Neuronal stem cell (in vitro differentiated cells): Measurements from ENCODE around the gene GPT2.

ENCODE experiments used
- DNase-seq: peaks from one replicate; pipeline ENCODE4 v3.0.0-alpha.2; 2013; ENCODE audit warnings: low spot score
- H2AFZ ChIP-seq: one replicate; pipeline ENCODE4 v1.6.1; 2013; ENCODE audit warnings: mild to moderate bottlenecking, low read length, inconsistent platforms
- H2AK5ac ChIP-seq: 2 replicates; pipeline ENCODE4 v1.6.1; 2013; ENCODE audit warnings: low read depth, mild to moderate bottlenecking, inconsistent platforms, low read length, moderate library complexity, mixed read lengths
- H2BK120ac ChIP-seq: 2 replicates; pipeline ENCODE4 v1.6.1; 2013; ENCODE audit warnings: low read depth, mild to moderate bottlenecking, inconsistent platforms, low read length, moderate library complexity, mixed read lengths
- H2BK12ac ChIP-seq: one replicate; pipeline ENCODE4 v1.6.1; 2013; ENCODE audit warnings: low read length, inconsistent platforms
- H2BK15ac ChIP-seq: 2 replicates; pipeline ENCODE4 v1.6.1; 2013; ENCODE audit warnings: mild to moderate bottlenecking, low read length, inconsistent platforms, mixed read lengths
- H2BK5ac ChIP-seq: one replicate; pipeline ENCODE4 v1.6.1; 2013; ENCODE audit warnings: inconsistent platforms, mild to moderate bottlenecking, low read length, moderate library complexity
- H3K14ac ChIP-seq: one replicate; pipeline ENCODE4 v1.6.1; 2013; ENCODE audit warnings: low read length, inconsistent platforms
- H3K18ac ChIP-seq: 2 replicates; pipeline ENCODE4 v1.6.1; 2013; ENCODE audit warnings: low read length, inconsistent platforms
- H3K23ac ChIP-seq: 2 replicates; pipeline ENCODE4 v1.6.1; 2013; ENCODE audit warnings: low read depth, mild to moderate bottlenecking, mixed read lengths, low read length, inconsistent platforms; ENCODE audit not compliant: poor library complexity
- H3K27ac ChIP-seq: replicated peaks from 3 replicates; pipeline ENCODE4 v1.5.1; 2013; ENCODE audit warnings: low read length, inconsistent platforms
- H3K27me3 ChIP-seq, 3 experiments: 2 replicates each; pipeline ENCODE4 v1.6.1; 2013; ENCODE audit warnings: low read length in 3 of 3, mild to moderate bottlenecking in 2 of 3, inconsistent platforms in 1 of 3, low read depth in 1 of 3, mixed read lengths in 1 of 3, moderate library complexity in 1 of 3; ENCODE audit not compliant: control insufficient read depth in 3 of 3, insufficient read depth in 3 of 3
- H3K36me3 ChIP-seq, 2 donors: replicated peaks in 1 of 2; 2 replicates each; pipeline ENCODE4 v1.6.1; 2013; ENCODE audit warnings: low read length in 2 of 2; ENCODE audit not compliant: control insufficient read depth in 2 of 2, insufficient read depth in 2 of 2
- H3K4ac ChIP-seq: 2 replicates; pipeline ENCODE4 v1.6.1; 2013; ENCODE audit warnings: inconsistent platforms, mild to moderate bottlenecking, low read length, moderate library complexity
- H3K4me1 ChIP-seq, 2 donors: 1 replicate in 1 of 2; 2 replicates in 1 of 2; pipeline ENCODE4 v1.6.1; 2013; ENCODE audit warnings: low read length in 2 of 2, low read depth in 1 of 2; ENCODE audit not compliant: control insufficient read depth in 2 of 2, insufficient read depth in 1 of 2
- H3K4me2 ChIP-seq: one replicate; pipeline ENCODE4 v1.6.1; 2013; ENCODE audit warnings: mild to moderate bottlenecking, low read length, inconsistent platforms; ENCODE audit not compliant: insufficient read depth, poor library complexity, severe bottlenecking
- H3K4me3 ChIP-seq, 2 donors: 2 replicates each; pipeline ENCODE4 v1.5.1; 2013; ENCODE audit warnings: low read length in 2 of 2, mild to moderate bottlenecking in 2 of 2, inconsistent platforms in 1 of 2, moderate library complexity in 1 of 2
- H3K79me1 ChIP-seq: one replicate; pipeline ENCODE4 v1.6.1; 2013; ENCODE audit warnings: low read depth, mild to moderate bottlenecking, inconsistent platforms, low read length, moderate library complexity
- H3K9ac ChIP-seq: one replicate; pipeline ENCODE4 v1.6.1; 2013; ENCODE audit warnings: mild to moderate bottlenecking, low read depth, low read length, inconsistent platforms; ENCODE audit not compliant: poor library complexity
- H3K9me3 ChIP-seq, 2 donors: replicated peaks in 1 of 2; 2 replicates each; pipeline versions ENCODE3 to v1.6.1; 2013; ENCODE audit warnings: low read length in 2 of 2, mild to moderate bottlenecking in 2 of 2, inconsistent platforms in 1 of 2, low read depth in 1 of 2, mixed read lengths in 1 of 2, moderate library complexity in 1 of 2; ENCODE audit not compliant: control insufficient read depth in 2 of 2, insufficient read depth in 1 of 2
- H4K8ac ChIP-seq: one replicate; pipeline ENCODE4 v1.6.1; 2013; ENCODE audit warnings: low read depth, mild to moderate bottlenecking, inconsistent platforms, low read length, moderate library complexity
- H4K91ac ChIP-seq: one replicate; pipeline ENCODE4 v1.6.1; 2013; ENCODE audit warnings: low read length, low read depth, mild to moderate bottlenecking, inconsistent platforms; ENCODE audit not compliant: poor library complexity
- WGBS, 2 donors: extraction: QIAGEN DNeasy Blood & Tissue Kit; methylation state at CpG; one replicate each; pipeline ENCODE4 v1.1.7; 2013; ENCODE audit warnings: missing lambda C conversion rate in 2 of 2, mixed read lengths in 1 of 2; ENCODE audit not compliant: insufficient read length in 2 of 2, insufficient replicate concordance in 1 of 2; ENCODE audit errors: extremely low coverage in 2 of 2; 5-methylcytosine and 5-hydroxymethylcytosine counted together

The GPT2 gene

DNA sequence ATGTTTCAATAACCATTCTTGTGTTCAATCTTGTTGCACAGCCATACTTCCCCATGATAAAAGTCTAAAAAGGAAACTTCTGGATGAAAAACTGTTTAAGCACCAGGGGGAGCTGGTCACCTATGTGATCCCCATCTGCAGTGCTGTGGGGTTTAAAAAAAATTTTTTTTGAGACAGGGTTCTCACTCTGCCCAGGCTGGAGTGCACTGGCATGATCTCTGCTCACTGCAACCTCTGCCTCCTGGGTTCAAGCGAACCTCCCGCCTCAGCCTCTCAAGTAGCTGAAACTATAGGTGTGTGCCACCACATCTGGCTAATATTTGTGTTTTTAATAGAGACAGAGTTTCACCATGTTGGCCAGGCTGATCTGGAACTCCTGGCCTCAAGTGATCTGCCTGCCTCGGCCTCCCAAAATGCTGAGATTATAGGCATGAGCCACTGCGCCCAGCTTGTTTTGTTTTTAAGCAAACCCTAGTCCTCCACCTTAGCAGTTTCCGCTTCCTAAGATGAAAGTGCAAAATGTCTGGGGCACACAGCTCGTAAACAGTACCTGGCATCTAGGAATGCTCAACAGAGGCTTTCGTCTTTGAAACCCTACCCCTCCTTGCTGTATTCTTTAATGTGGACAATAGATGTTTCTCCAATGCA, 63.9 kb downstream of the GPT2 start:
- peak; percentile 35 for DNase-seq
- Histone ChIP-seq H3K4ac (no peak overlapping the region), H2BK5ac (no peak overlapping the region), H2BK15ac (no peak overlapping the region), H2BK120ac (no peak overlapping the region), H4K8ac (no peak overlapping the region), H3K4me3 (no peak overlapping the region), H3K14ac (no peak overlapping the region), H3K4me1 (no peaks in the 10 kb centered on the region), H3K9me3 (no peaks in the 10 kb centered on the region), H2AFZ (no peak overlapping the region), H3K27me3 (no peaks in the 10 kb centered on the region), H3K4me2 (no peak overlapping the region), H2BK12ac (no peak overlapping the region), H3K9ac (no peak overlapping the region), H3K36me3 (no peaks in the 10 kb centered on the region), H3K27ac (no peak overlapping the region), H3K79me1 (no peaks in the 10 kb centered on the region), H2AK5ac (no peak overlapping the region), H4K91ac (no peak overlapping the region), H3K18ac (no peak overlapping the region), H3K23ac (no peak overlapping the region)
- WGBS, 2 donors, result no CpG with 5 or more reads among the region's 7 CpGs

DNA sequence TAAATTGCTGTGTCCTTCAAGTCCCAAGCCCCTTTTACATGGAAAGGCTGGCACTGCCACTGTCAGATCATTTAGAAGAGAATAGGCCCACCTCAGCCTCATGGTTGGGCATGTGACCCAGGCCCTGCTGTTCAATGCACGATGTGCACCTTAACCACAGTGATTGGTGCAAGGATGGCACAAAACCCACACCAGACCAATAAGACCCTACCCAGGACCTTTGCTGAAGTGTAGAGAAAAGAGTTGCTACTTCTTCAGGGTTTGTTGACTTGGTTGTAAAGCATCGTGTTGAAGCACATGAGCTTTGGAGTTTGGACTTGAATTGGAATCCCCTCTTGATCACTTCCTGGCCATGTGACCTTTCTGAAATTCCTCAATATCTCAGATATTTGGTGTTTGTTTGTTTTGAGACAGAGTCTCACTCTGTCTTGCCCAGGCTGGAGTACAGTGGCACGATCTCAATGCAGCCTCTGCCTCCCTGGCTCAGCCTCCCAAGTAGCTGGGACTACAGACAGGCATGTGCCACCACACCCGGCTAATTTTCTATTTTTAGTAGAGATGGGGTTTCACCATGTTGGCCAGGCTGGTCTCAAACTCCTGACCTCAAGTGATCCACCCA, 64.5 kb downstream of the GPT2 start:
- WGBS, 2 donors, result no CpG with 5 or more reads among the region's 4 CpGs
- Histone ChIP-seq H3K36me3 (no peaks in the 10 kb centered on the region), H3K9me3 (no peaks in the 10 kb centered on the region), H3K4ac (no peak overlapping the region), H2BK120ac (no peak overlapping the region), H2BK15ac (no peak overlapping the region), H3K27ac (no peak overlapping the region), H3K14ac (no peak overlapping the region), H3K4me1 (no peaks in the 10 kb centered on the region), H3K27me3 (no peaks in the 10 kb centered on the region), H4K8ac (no peak overlapping the region), H3K9ac (no peak overlapping the region), H2AK5ac (no peak overlapping the region), H4K91ac (no peak overlapping the region), H3K4me2 (no peak overlapping the region), H3K23ac (no peak overlapping the region), H3K79me1 (no peaks in the 10 kb centered on the region), H3K18ac (no peak overlapping the region), H2AFZ (no peak overlapping the region), H2BK5ac (no peak overlapping the region), H2BK12ac (no peak overlapping the region), H3K4me3 (no peak overlapping the region)
- DNase-seq, result no peak

DNA sequence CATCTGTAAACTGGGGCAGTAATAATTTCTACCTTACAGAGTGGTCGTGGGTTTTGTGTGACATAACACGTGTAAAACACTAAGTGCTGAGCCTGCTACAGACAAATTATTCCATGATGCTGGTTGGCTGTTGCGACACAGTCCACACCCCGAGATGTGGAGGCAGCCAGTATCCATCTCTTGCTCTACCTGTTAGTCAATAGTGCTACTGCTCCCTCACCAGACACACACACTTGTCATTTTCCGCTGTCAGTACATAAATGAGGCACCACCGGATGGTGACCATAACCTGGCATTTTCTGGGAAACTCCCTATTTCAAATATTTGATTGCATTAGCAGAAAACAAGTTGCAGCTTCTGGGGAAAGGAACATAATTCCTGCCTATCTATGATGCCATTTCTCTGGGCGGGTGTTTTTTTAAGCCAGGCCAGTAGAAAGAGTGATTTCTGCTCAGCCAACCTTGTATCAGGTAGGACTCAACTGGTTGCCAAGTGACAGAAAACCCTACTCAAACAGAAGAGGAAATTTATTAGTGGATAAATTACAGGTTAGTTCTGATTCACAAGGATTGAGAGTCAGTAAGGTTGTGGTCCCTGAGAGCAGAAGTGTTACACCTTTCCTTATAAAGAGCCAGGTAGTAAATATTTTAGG, 65.2 kb downstream of the GPT2 start:
- DNase-seq, result no peak
- Histone ChIP-seq H2AFZ (no peak overlapping the region), H2BK5ac (no peak overlapping the region), H3K79me1 (no peaks in the 10 kb centered on the region), H2AK5ac (no peak overlapping the region), H3K18ac (no peak overlapping the region), H2BK15ac (no peak overlapping the region), H2BK12ac (no peak overlapping the region), H3K23ac (no peak overlapping the region), H3K9ac (no peak overlapping the region), H3K9me3 (no peaks in the 10 kb centered on the region), H3K14ac (no peak overlapping the region), H4K8ac (no peak overlapping the region), H3K4me2 (no peak overlapping the region), H3K36me3 (peaks cover 0 to 4% of the 10 kb centered on the region in 2 donors), H3K4me1 (no peaks in the 10 kb centered on the region), H3K4me3 (no peak overlapping the region), H4K91ac (no peak overlapping the region), H2BK120ac (no peak overlapping the region), H3K27ac (no peak overlapping the region), H3K27me3 (no peaks in the 10 kb centered on the region), H3K4ac (no peak overlapping the region)
- WGBS, 2 donors, result no CpG with 5 or more reads among the region's 7 CpGs

DNA sequence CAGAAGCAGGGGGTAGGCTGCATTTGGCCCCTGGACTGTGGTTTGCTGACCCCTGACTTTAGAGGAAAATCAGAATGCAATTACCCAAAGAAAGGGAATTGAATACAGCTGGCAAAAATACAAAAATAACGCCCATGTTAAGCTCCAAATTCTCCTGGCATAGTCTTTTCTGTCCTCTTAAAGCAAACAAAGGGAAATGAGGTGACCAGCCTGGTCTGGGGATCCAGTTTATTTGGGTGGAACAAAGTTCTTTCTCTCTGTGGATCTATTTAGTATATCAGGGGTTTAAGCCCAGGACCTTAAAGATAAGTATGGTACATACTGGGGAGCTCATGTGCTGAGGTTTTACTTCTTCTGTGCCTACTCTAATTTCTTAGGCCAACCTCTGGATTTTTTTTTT, 65.8 kb downstream of the GPT2 start:
- H4K8ac ChIP-seq, result no peak overlapping the region

More for the DNA sequence above, 65.8 kb downstream of the GPT2 start:
- no peak overlapping the region for H2BK15ac ChIP-seq
- no peaks in the 10 kb centered on the region for H3K79me1 ChIP-seq
- no CpG with 5 or more reads among the region's 1 CpG for WGBS, 2 donors
- H3K4me2 ChIP-seq, result no peak overlapping the region
- H3K4me1 ChIP-seq, result no peaks in the 10 kb centered on the region
- no peak overlapping the region for H3K23ac ChIP-seq
- H2BK120ac ChIP-seq, result no peak overlapping the region
- H3K18ac ChIP-seq, result no peak overlapping the region
- no peaks in the 10 kb centered on the region for H3K9me3 ChIP-seq
- H2BK5ac ChIP-seq, result no peak overlapping the region
- no peak for DNase-seq
- no peak overlapping the region for H2AFZ ChIP-seq
- H4K91ac ChIP-seq, result no peak overlapping the region
- no peak overlapping the region for H3K14ac ChIP-seq
- H3K36me3 ChIP-seq, result peaks cover 0 to 10% of the 10 kb centered on the region in 2 donors
- H3K27me3 ChIP-seq, result no peaks in the 10 kb centered on the region
- no peak overlapping the region for H3K4ac ChIP-seq
- no peak overlapping the region for H3K4me3 ChIP-seq
- H3K27ac ChIP-seq, result no peak overlapping the region
- H2AK5ac ChIP-seq, result no peak overlapping the region
- no peak overlapping the region for H2BK12ac ChIP-seq
- H3K9ac ChIP-seq, result no peak overlapping the region
